Tracheal epithelial cell (primary cell): ENCODE results near the gene CDK6. TPM values are rescaled to one million over a fixed set of nuclear protein-coding genes. Genes with fewer than 3 reads are reported as not detected.

Experiments used
- total RNA-seq: library from RNA; depleted of rRNA; stranded (reverse); fragments of >200 nt; gene quantifications from 2 replicates; pipeline ENCODE4 v1.2.1, GENCODE V29; 2014

Gene CDK6
- total RNA-seq = 85.0 and 126 TPM in 2 replicates

GRCh38 chr7:92836489-92836999, at the start of gene CDK6:
Gene CDK6, minus strand, starts transcription at chr7:92836573. Its CDS starts 3,250 bp downstream, at chr7:92833323.

Other genes with a start within 250 kb of the CDK6 start
- gene FAM133B, start 246.2 kb downstream of the CDK6 start, total RNA-seq = 10.1 and 12.6 TPM in 2 replicates